ENCODE data around the gene WDHD1.

DNA sequence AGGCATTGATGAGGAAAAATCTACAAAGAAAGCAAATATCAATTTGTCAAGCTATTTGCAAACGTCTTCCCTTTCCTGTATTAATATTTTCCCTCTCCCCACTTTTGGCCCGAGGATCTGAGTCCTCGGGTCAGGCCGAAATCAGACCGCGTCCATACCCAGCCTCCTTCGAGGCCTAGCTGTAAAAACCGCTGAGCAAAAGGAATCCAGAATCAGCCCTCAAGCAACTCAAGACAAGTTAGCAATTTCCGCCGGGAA lies 24.2 kb upstream of the WDHD1 start:
- no peak for TF ChIP-seq POLR2A (IDR thresholded peaks at IDR 0.05)
- TF ChIP-seq CTCF (IDR thresholded peaks at IDR 0.05) = no peak
